ENCODE results near the gene SPRY2.

Gene SPRY2

GRCh38 chr13:80297094-80297493 lies 43.8 kb downstream of the SPRY2 start:
- no peaks in the 10 kb centered on the region for H3K4me1 ChIP-seq (ENCODE audit: control insufficient read depth, insufficient read depth, low read length, unreplicated experiment)
- H3K27me3 ChIP-seq (ENCODE audit: insufficient read depth, low read length), result no peaks in the 10 kb centered on the region
- no peaks in the 10 kb centered on the region for H3K36me3 ChIP-seq (ENCODE audit: insufficient read depth, low read length)
- H2AFZ ChIP-seq (ENCODE audit: low read length, unreplicated experiment), result no peak overlapping the region
- no peak overlapping the region for H3K27ac ChIP-seq (ENCODE audit: low read depth, low read length)
- H3K79me2 ChIP-seq (ENCODE audit: control insufficient read depth, insufficient read depth, low read length, unreplicated experiment), result no peaks in the 10 kb centered on the region
- no peak overlapping the region for H3K4me3 ChIP-seq (ENCODE audit: low read depth, low read length)

- Histone ChIP-seq H3K4me3 (ENCODE audit: low read depth, low read length) (no peak overlapping the region), H3K4me1 (ENCODE audit: control insufficient read depth, insufficient read depth, low read length, unreplicated experiment) (no peaks in the 10 kb centered on the region), H3K36me3 (ENCODE audit: insufficient read depth, low read length) (no peaks in the 10 kb centered on the region), H3K27ac (ENCODE audit: low read depth, low read length) (no peak overlapping the region), H2AFZ (ENCODE audit: low read length, unreplicated experiment) (no peak overlapping the region), H3K27me3 (ENCODE audit: insufficient read depth, low read length) (no peaks in the 10 kb centered on the region), H3K79me2 (ENCODE audit: control insufficient read depth, insufficient read depth, low read length, unreplicated experiment) (no peaks in the 10 kb centered on the region)
Observed at GRCh38 chr13:80296638-80297037, 44.3 kb downstream of the SPRY2 start.

- H3K4me3 ChIP-seq (ENCODE audit: low read depth, low read length), result no peak overlapping the region
- H3K36me3 ChIP-seq (ENCODE audit: insufficient read depth, low read length), result no peaks in the 10 kb centered on the region
- no peaks in the 10 kb centered on the region for H3K4me1 ChIP-seq (ENCODE audit: control insufficient read depth, insufficient read depth, low read length, unreplicated experiment)
- H3K27me3 ChIP-seq (ENCODE audit: insufficient read depth, low read length), result no peaks in the 10 kb centered on the region
- no peak overlapping the region for H2AFZ ChIP-seq (ENCODE audit: low read length, unreplicated experiment)
- no peak overlapping the region for H3K27ac ChIP-seq (ENCODE audit: low read depth, low read length)
- H3K79me2 ChIP-seq (ENCODE audit: control insufficient read depth, insufficient read depth, low read length, unreplicated experiment), result no peaks in the 10 kb centered on the region
Observed at GRCh38 chr13:80290591-80290990, 50.3 kb downstream of the SPRY2 start.
